ENCODE results near the gene KRTAP29-1. TPM values are rescaled to one million over a fixed set of nuclear protein-coding genes. Genes with fewer than 3 reads are reported as not detected.
A peak's percentile ranks its signal among the peaks of the same experiment; 100 is the strongest.
"Not testable (repeated sequence)": the region's sequence is repeated elsewhere in the genome, so short reads cannot be mapped to it uniquely, and the experiment has no call there.

The KRTAP29-1 gene
- total RNA-seq, 1 experiment from 2014 or later, result not detected

GRCh38 chr17:41302981-41303380 lies 330 bp upstream of the KRTAP29-1 start:
- DNase-seq (ENCODE audit: low read depth), result no peak

GRCh38 chr17:41301204-41301790 lies 1.4 kb downstream of the KRTAP29-1 start:
- no peak for DNase-seq (ENCODE audit: low read depth)

- DNase-seq (ENCODE audit: low read depth), result no peak
These were observed 4.1 kb downstream of the KRTAP29-1 start for GRCh38 chr17:41298458-41299135.

GRCh38 chr17:41296846-41297245 lies 5.8 kb downstream of the KRTAP29-1 start:
- DNase-seq (ENCODE audit: low read depth), result no peak

GRCh38 chr17:41294016-41294415 lies 8.6 kb downstream of the KRTAP29-1 start:
- no peak for DNase-seq (ENCODE audit: low read depth)

- no peak for DNase-seq (ENCODE audit: low read depth)
These were observed 15.6 kb downstream of the KRTAP29-1 start for GRCh38 chr17:41287050-41287449.

GRCh38 chr17:41284546-41284945 lies 18.1 kb downstream of the KRTAP29-1 start:
- peak; percentile 3 for DNase-seq (ENCODE audit: low read depth)

- peak; percentile 0 for DNase-seq (ENCODE audit: low read depth)
These were observed 18.6 kb downstream of the KRTAP29-1 start for GRCh38 chr17:41284043-41284442.

GRCh38 chr17:41278176-41278955 lies 24.3 kb downstream of the KRTAP29-1 start:
- DNase-seq (ENCODE audit: low read depth), result peak; percentile 0

GRCh38 chr17:41275648-41276190 lies 26.9 kb downstream of the KRTAP29-1 start, which contains the start of gene KRTAP9-7:
Gene KRTAP9-7 (plus strand): TSS chr17:41275698. CDS start chr17:41275698, 0 bp downstream.
- not testable (repeated sequence) for DNase-seq (ENCODE audit: low read depth)

- no peak for DNase-seq (ENCODE audit: low read depth)
These were observed 30.8 kb downstream of the KRTAP29-1 start for GRCh38 chr17:41271858-41272257.

- not testable (repeated sequence) for DNase-seq (ENCODE audit: low read depth)
These were observed 31.3 kb downstream of the KRTAP29-1 start for GRCh38 chr17:41271323-41271722.

- DNase-seq (ENCODE audit: low read depth), result no peak
These were observed 34.9 kb downstream of the KRTAP29-1 start for GRCh38 chr17:41267711-41268110.

GRCh38 chr17:41265078-41265477 lies 37.6 kb downstream of the KRTAP29-1 start, which contains the start of gene KRTAP9-6:
Gene KRTAP9-6 (plus strand): TSS chr17:41265378. CDS start chr17:41265378, 0 bp downstream.
- no peak for DNase-seq (ENCODE audit: low read depth)

GRCh38 chr17:41264599-41264998 lies 38.1 kb downstream of the KRTAP29-1 start:
- no peak for DNase-seq (ENCODE audit: low read depth)

GRCh38 chr17:41263212-41263611 lies 39.4 kb downstream of the KRTAP29-1 start:
- no peak for DNase-seq (ENCODE audit: low read depth)

- DNase-seq (ENCODE audit: low read depth), result no peak
These were observed 44.2 kb downstream of the KRTAP29-1 start for GRCh38 chr17:41258406-41258805.

GRCh38 chr17:41256291-41256685 lies 46.4 kb downstream of the KRTAP29-1 start:
- DNase-seq (ENCODE audit: low read depth), result no peak

GRCh38 chr17:41255381-41256290 lies 47.0 kb downstream of the KRTAP29-1 start, which contains the start of gene KRTAP9-9:
Gene KRTAP9-9 (plus strand): TSS chr17:41255384.
- not testable (repeated sequence) for DNase-seq (ENCODE audit: low read depth)

GRCh38 chr17:41254861-41255260 lies 47.8 kb downstream of the KRTAP29-1 start:
- no peak for DNase-seq (ENCODE audit: low read depth)
